HepG2 (cell line): ENCODE data around the gene CHCT1. TPM values are rescaled to one million over a fixed set of nuclear protein-coding genes. Genes with fewer than 3 reads are reported as not detected.

Source experiments
- ATAD3A ChIP-seq: sonication (generic); formaldehyde crosslinking; IDR thresholded peaks from 2 replicates; pipeline ENCODE4 v1.4.0; 2020; ENCODE audit warnings: missing genetic modification reagents
- BCL3 ChIP-seq: sonication (generic); formaldehyde crosslinking; IDR thresholded peaks from 2 replicates; pipeline ENCODE4 v1.5.1; 2020; ENCODE audit warnings: mild to moderate bottlenecking, missing genetic modification reagents, moderate library complexity
- CBFB ChIP-seq: sonication (generic); formaldehyde crosslinking; IDR thresholded peaks from 2 replicates; pipeline ENCODE4 v1.4.0; 2020; ENCODE audit warnings: missing genetic modification reagents
- DMAP1 ChIP-seq: IDR thresholded peaks from 2 replicates; pipeline ENCODE4 v1.6.1; 2016
- FLYWCH1 ChIP-seq: sonication (generic); formaldehyde crosslinking; IDR thresholded peaks from 2 replicates; pipeline ENCODE4 v1.8.1; 2023; ENCODE audit warnings: mild to moderate bottlenecking, missing genetic modification reagents
- FOSL2 ChIP-seq: sonication (generic); formaldehyde crosslinking; IDR thresholded peaks from 2 replicates; pipeline ENCODE4 v1.4.0; 2020; ENCODE audit warnings: missing genetic modification reagents
- FOXK1 ChIP-seq: sonication (generic); formaldehyde crosslinking; IDR thresholded peaks from 2 replicates; pipeline ENCODE4 v1.4.0; 2020; ENCODE audit warnings: low read depth, missing genetic modification reagents, borderline replicate concordance
- GATAD2A ChIP-seq: IDR thresholded peaks from 2 replicates; pipeline ENCODE4 v1.6.1; 2016
- MED13 ChIP-seq: sonication (generic); formaldehyde crosslinking; IDR thresholded peaks from 2 replicates; pipeline ENCODE4 v1.5.0; 2020; ENCODE audit warnings: missing genetic modification reagents
- NAIF1 ChIP-seq: sonication (generic); formaldehyde crosslinking; IDR thresholded peaks from 2 replicates; pipeline ENCODE4 v1.5.0; 2020; ENCODE audit warnings: mild to moderate bottlenecking, missing genetic modification reagents, borderline replicate concordance
- NR2F6 ChIP-seq, 2 experiments: IDR thresholded peaks; 2 replicates each; pipeline ENCODE4 v1.6.1; 2016; ENCODE audit warnings: antibody characterized with exemption in 1 of 2, mild to moderate bottlenecking in 1 of 2
- TGIF2 ChIP-seq: IDR thresholded peaks from 2 replicates; pipeline ENCODE4 v1.6.1; 2016; ENCODE audit warnings: control low read depth, missing compliant biosample characterization
- ZFP90 ChIP-seq: sonication (generic); formaldehyde crosslinking; IDR thresholded peaks from 2 replicates; pipeline ENCODE4 v1.8.0; 2022; ENCODE audit warnings: missing genetic modification reagents, mild to moderate bottlenecking, inconsistent platforms, borderline replicate concordance
- ZNF121 ChIP-seq: sonication (generic); formaldehyde crosslinking; IDR thresholded peaks from 2 replicates; pipeline ENCODE4 v1.5.0; 2020; ENCODE audit warnings: mild to moderate bottlenecking, missing genetic modification reagents
- ZNF136 ChIP-seq: sonication (generic); formaldehyde crosslinking; IDR thresholded peaks from 2 replicates; pipeline ENCODE4 v1.8.1; 2022; ENCODE audit warnings: low read depth, mild to moderate bottlenecking, moderate library complexity, missing genetic modification reagents
- ZNF235 ChIP-seq: sonication (generic); formaldehyde crosslinking; IDR thresholded peaks from 2 replicates; pipeline ENCODE4 v1.8.1; 2023; ENCODE audit warnings: mild to moderate bottlenecking, missing genetic modification reagents, borderline replicate concordance
- ZNF251 ChIP-seq: sonication (generic); formaldehyde crosslinking; IDR thresholded peaks from 2 replicates; pipeline ENCODE4 v1.9.0; 2021; ENCODE audit warnings: mild to moderate bottlenecking, missing genetic modification reagents
- ZNF333 ChIP-seq: sonication (generic); formaldehyde crosslinking; IDR thresholded peaks from 2 replicates; pipeline ENCODE4 v1.4.0; 2020; ENCODE audit warnings: mild to moderate bottlenecking, missing genetic modification reagents, borderline replicate concordance
- ZNF382 ChIP-seq: sonication (generic); formaldehyde crosslinking; IDR thresholded peaks from 2 replicates; pipeline ENCODE4 v1.5.0; 2020; ENCODE audit warnings: missing genetic modification reagents, mild to moderate bottlenecking, borderline replicate concordance
- ZNF547 ChIP-seq: sonication (generic); formaldehyde crosslinking; IDR thresholded peaks from 2 replicates; pipeline ENCODE4 v1.5.1; 2020; ENCODE audit warnings: mild to moderate bottlenecking, missing genetic modification reagents
- ZNF678 ChIP-seq: sonication (generic); formaldehyde crosslinking; IDR thresholded peaks from 2 replicates; pipeline ENCODE4 v1.4.0; 2020; ENCODE audit warnings: mild to moderate bottlenecking, missing genetic modification reagents
- ZNF704 ChIP-seq: sonication (generic); formaldehyde crosslinking; IDR thresholded peaks from 2 replicates; pipeline ENCODE4 v1.8.1; 2023; ENCODE audit warnings: mild to moderate bottlenecking, inconsistent platforms, moderate library complexity, missing genetic modification reagents, borderline replicate concordance
- ZNF747 ChIP-seq: sonication (generic); formaldehyde crosslinking; IDR thresholded peaks from 2 replicates; pipeline ENCODE4 v1.8.1; 2023; ENCODE audit warnings: missing genetic modification reagents, mild to moderate bottlenecking, borderline replicate concordance
- ZNF75D ChIP-seq: sonication (generic); formaldehyde crosslinking; IDR thresholded peaks from 2 replicates; pipeline ENCODE4 v1.8.1; 2023; ENCODE audit warnings: missing genetic modification reagents, mild to moderate bottlenecking, borderline replicate concordance
- ZNF761 ChIP-seq: sonication (generic); formaldehyde crosslinking; conservative IDR thresholded peaks from 2 replicates; pipeline ENCODE4 v1.4.0; 2020; ENCODE audit warnings: mild to moderate bottlenecking, missing genetic modification reagents
- ZNF772 ChIP-seq: sonication (generic); formaldehyde crosslinking; IDR thresholded peaks from 2 replicates; pipeline ENCODE4 v1.5.0; 2020; ENCODE audit warnings: mild to moderate bottlenecking, missing genetic modification reagents
- ZNF780A ChIP-seq: sonication (generic); formaldehyde crosslinking; IDR thresholded peaks from 2 replicates; pipeline ENCODE4 v1.8.0; 2022; ENCODE audit warnings: mild to moderate bottlenecking, missing genetic modification reagents, moderate library complexity
- ZSCAN21 ChIP-seq: sonication (generic); formaldehyde crosslinking; IDR thresholded peaks from 2 replicates; pipeline ENCODE4 v1.8.0; 2022; ENCODE audit warnings: mild to moderate bottlenecking, missing genetic modification reagents, moderate library complexity, borderline replicate concordance
- ZSCAN25 ChIP-seq: sonication (generic); formaldehyde crosslinking; IDR thresholded peaks from 2 replicates; pipeline ENCODE4 v1.8.0; 2022; ENCODE audit warnings: mild to moderate bottlenecking, missing genetic modification reagents
- polyA plus RNA-seq, 8 experiments: library from polyadenylated mRNA; depleted of rRNA in 3 of 8; stranded (reverse) in 7 of 8; unstranded in 1 of 8; fragments of >200 nt; fragmentation: Illumina TruSeq in 4 of 8; extraction: Trizol in 4 of 8; gene quantifications; 2 replicates each; pipeline versions ENCODE4 v1.2.1 to v1.2.3, GENCODE V29; 2011 to 2016; ENCODE audit warnings: low read depth in 4 of 8, missing spikeins in 1 of 8, mixed read lengths in 1 of 8; ENCODE audit not compliant: insufficient read depth in 1 of 8
- total RNA-seq, 5 experiments: library from RNA; depleted of rRNA; stranded (reverse); fragments of >200 nt; fragmentation: Illumina TruSeq; extraction: Trizol; gene quantifications; 2 replicates each; pipeline ENCODE4 v1.2.3, GENCODE V29; 2016; ENCODE audit warnings: low read depth in 1 of 5
- TF ChIP-seq, protein P1 (sequence below): sonication (generic); formaldehyde crosslinking; IDR thresholded peaks from 2 replicates; pipeline ENCODE4 v1.5.0; 2020; ENCODE audit warnings: mild to moderate bottlenecking, low read depth, missing genetic modification reagents, borderline replicate concordance

CHCT1 gene
- total and polyA plus RNA-seq, 2 of the 13 experiments (the other 11 are each of a cell fraction or from before 2014, with no cell fraction given) = not detected

GRCh38 chr17:60392845-60393702 is 29.2 kb upstream of the CHCT1 start (continued):
- TF ChIP-seq ZNF704 (CRISPR knock-in tag) = no peak
- TF ChIP-seq ZNF678 (CRISPR knock-in tag) = no peak
- no peak for TF ChIP-seq ZNF547 (CRISPR knock-in tag)
- TF ChIP-seq ZSCAN21 (CRISPR knock-in tag) = peak; percentile 10; the same call in 1 of the 2 replicates
- TF ChIP-seq ZNF747 (CRISPR knock-in tag) = no peak
- no peak for TF ChIP-seq ATAD3A (CRISPR knock-in tag)
- TF ChIP-seq TGIF2 = 0 out of 2 replicates have a peak, but pooled peaks have one; percentile 13
- TF ChIP-seq ZNF136 (CRISPR knock-in tag) = no peak
- no peak for TF ChIP-seq ZNF772 (CRISPR knock-in tag)
- peak; percentile 6; the same call in 1 of the 2 replicates for TF ChIP-seq GATAD2A (CRISPR knock-in tag)
- TF ChIP-seq ZNF382 = no peak
- TF ChIP-seq NAIF1 (CRISPR knock-in tag) = no peak
- no peak for TF ChIP-seq ZNF121 (CRISPR knock-in tag)
- TF ChIP-seq, protein P1, sequence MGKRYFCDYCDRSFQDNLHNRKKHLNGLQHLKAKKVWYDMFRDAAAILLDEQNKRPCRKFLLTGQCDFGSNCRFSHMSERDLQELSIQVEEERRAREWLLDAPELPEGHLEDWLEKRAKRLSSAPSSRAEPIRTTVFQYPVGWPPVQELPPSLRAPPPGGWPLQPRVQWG (CRISPR knock-in tag) = no peak
- TF ChIP-seq FOXK1 = no peak
- TF ChIP-seq ZNF251 (CRISPR knock-in tag) = no peak
- 0 out of 2 replicates have a peak, but pooled peaks have one; percentile 44 for TF ChIP-seq FLYWCH1 (CRISPR knock-in tag)
- TF ChIP-seq ZFP90 (CRISPR knock-in tag) = 0 out of 2 replicates have a peak, but pooled peaks have one; percentile 58
- TF ChIP-seq ZNF235 (CRISPR knock-in tag) = no peak
- TF ChIP-seq FOSL2 = no peak
- TF ChIP-seq BCL3 (CRISPR knock-in tag) = no peak
- TF ChIP-seq ZNF761 (CRISPR knock-in tag) = no peak
- no peak for TF ChIP-seq MED13 (CRISPR knock-in tag)
- TF ChIP-seq ZNF75D (CRISPR knock-in tag) = no peak
- no peak for TF ChIP-seq DMAP1 (CRISPR knock-in tag)
- no peak for TF ChIP-seq NR2F6 (IDR thresholded peaks at IDR 0.05)
- no peak for TF ChIP-seq NR2F6 (CRISPR knock-in tag; IDR thresholded peaks at IDR 0.05)
- no peak for TF ChIP-seq CBFB (CRISPR knock-in tag)
- TF ChIP-seq ZNF333 (CRISPR knock-in tag) = 0 out of 2 replicates have a peak, but pooled peaks have one; percentile 55
- peak; percentile 94 for TF ChIP-seq ZSCAN25
- no peak for TF ChIP-seq ZNF780A (CRISPR knock-in tag)
